Left lung (tissue), 10 donors: ENCODE measurements around the gene TTC33. TPM values are rescaled to one million over a fixed set of nuclear protein-coding genes. Genes with fewer than 3 reads are reported as not detected.

Experiments
- ATAC-seq: fragments of 200-7000 bp; cut with Tn5 transposase; one replicate; pipeline ENCODE4 v1.9.1; 2020; ENCODE audit warnings: moderate library complexity
- DNase-seq, 4 donors: peaks; one replicate each; pipeline ENCODE4 v3.0.0-alpha.2; 2013 to 2020
- H3K27ac ChIP-seq, 2 donors: fragments of 200-600 bp; sonication (generic) in 1 of 2; one replicate each; pipeline versions ENCODE4 v1.5.0 to v1.8.0; 2020 to 2021
- H3K27me3 ChIP-seq, 2 donors: fragments of 200-600 bp; sonication (generic) in 1 of 2; one replicate each; pipeline versions ENCODE4 v1.5.0 to v1.8.0; 2020 to 2021
- H3K36me3 ChIP-seq, 2 donors: fragments of 200-600 bp; sonication (generic) in 1 of 2; one replicate each; pipeline versions ENCODE4 v1.5.0 to v1.8.0; 2020 to 2021
- H3K4me1 ChIP-seq, 2 donors: fragments of 200-600 bp; one replicate each; pipeline ENCODE4 v1.8.0; 2021
- H3K4me3 ChIP-seq, 2 donors: fragments of 200-600 bp; sonication (generic) in 1 of 2; one replicate each; pipeline versions ENCODE4 v1.5.0 to v1.8.0; 2020 to 2021; ENCODE audit warnings: mild to moderate bottlenecking in 1 of 2
- H3K9me3 ChIP-seq, 2 donors: fragments of 200-600 bp; sonication (generic) in 1 of 2; one replicate each; pipeline versions ENCODE4 v1.5.0 to v1.8.0; 2020 to 2021
- CTCF ChIP-seq, 2 donors: fragments of 200-600 bp; sonication (generic) in 1 of 2; IDR thresholded peaks; one replicate each; pipeline versions ENCODE4 v1.5.0 to v1.8.0; 2021; ENCODE audit warnings: antibody characterized with exemption in 2 of 2
- intact Hi-C, 2 donors: fragments of 100-400 bp; cut with DNase I; formaldehyde crosslinking; loops; one replicate each; pipeline versions ENCODE4 v1.11.2 to v1.14.2; 2022
- polyA plus RNA-seq, 6 donors: library from polyadenylated mRNA; unstranded; fragments of 120-200 nt; gene quantifications; one replicate each; pipeline ENCODE4 v1.2.1, GENCODE V29; 2013; ENCODE audit not compliant: insufficient read length in 6 of 6
- total RNA-seq, 2 donors: library from RNA; stranded (reverse); fragmentation: NEBNext Ultra II Directional; extraction: Animal tissue kit (Norgen Biotek cat#: 25700); gene quantifications; one replicate each; pipeline ENCODE4 v1.2.1, GENCODE V29; 2021
- donor health status: DM: no; HTN: yes; CAD: no.
- donor health status: DM: no; HTN: no; CAD: no.

The TTC33 gene
- total and polyA plus RNA-seq, 8 donors = 11.1 to 41.0 (median 33.0) TPM

- no peaks in the 10 kb centered on the region for H3K27me3 ChIP-seq
- DNase-seq (no peak), ATAC-seq (no peak)
- H3K4me1 ChIP-seq = peaks cover 3 to 70% of the 10 kb centered on the region in 2 donors
- H3K36me3 ChIP-seq = peaks cover 0 to 48% of the 10 kb centered on the region in 2 donors
- no peak for TF ChIP-seq CTCF (IDR thresholded peaks at IDR 0.05)
- peak overlapping the region in 1 of 2 donors; percentile 24 for H3K27ac ChIP-seq
- H3K4me3 ChIP-seq = no peak overlapping the region
- intact Hi-C loops = loop anchor here in 1 of 2 donors (5.0 kb wide), 1 partner anchor 742 kb away; no protein-coding TSS in a partner anchor
- no peaks in the 10 kb centered on the region for H3K9me3 ChIP-seq
Observed at GRCh38 chr5:40688996-40689395, 66.8 kb downstream of the TTC33 start.

DNA sequence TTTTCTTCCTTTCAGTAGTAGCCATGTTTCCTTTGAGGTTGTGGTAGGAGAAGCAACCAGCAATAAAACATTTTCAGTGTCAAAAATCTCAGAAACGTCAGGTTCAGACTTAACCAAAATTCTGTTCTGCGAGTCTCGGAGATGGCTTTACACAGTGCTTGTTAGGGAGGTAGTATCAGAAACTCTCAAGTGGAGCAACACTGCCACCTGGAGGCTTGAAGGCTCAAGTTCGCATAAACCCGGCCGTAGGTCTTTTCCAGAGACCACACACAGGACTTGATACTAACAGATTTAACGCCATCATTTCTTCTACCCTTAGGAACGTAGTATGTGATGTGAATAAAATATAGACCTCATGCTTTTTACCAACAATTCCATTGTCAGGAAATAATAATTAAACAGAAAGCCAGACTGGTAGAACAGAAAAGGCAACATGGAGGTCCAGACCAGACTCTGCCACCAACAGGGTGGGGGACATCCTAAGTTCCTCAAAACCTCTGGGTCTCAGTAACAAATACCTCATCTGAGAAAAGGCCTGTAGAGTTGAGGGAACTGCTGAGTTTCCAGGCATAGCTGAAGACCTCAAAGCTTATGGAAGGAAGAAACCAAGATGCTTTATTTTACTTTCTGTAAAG lies 67.5 kb downstream of the TTC33 start:
- Histone ChIP-seq H3K27ac (no peak overlapping the region), H3K9me3 (no peaks in the 10 kb centered on the region), H3K4me3 (peak overlapping the region in 1 of 2 donors; percentile 78), H3K4me1 (peaks cover 3 to 76% of the 10 kb centered on the region in 2 donors), H3K36me3 (peaks cover 0 to 40% of the 10 kb centered on the region in 2 donors), H3K27me3 (no peaks in the 10 kb centered on the region)
- peak; percentile 41 to 91 (median 80) for DNase-seq
- ATAC-seq = peak; percentile 96
- peak; percentile 67 to 89 for TF ChIP-seq CTCF (IDR thresholded peaks at IDR 0.05)
- intact Hi-C loops = loop anchor here in 1 of 2 donors (5.0 kb wide), 1 partner anchor 741 kb away; no protein-coding TSS in a partner anchor

DNA sequence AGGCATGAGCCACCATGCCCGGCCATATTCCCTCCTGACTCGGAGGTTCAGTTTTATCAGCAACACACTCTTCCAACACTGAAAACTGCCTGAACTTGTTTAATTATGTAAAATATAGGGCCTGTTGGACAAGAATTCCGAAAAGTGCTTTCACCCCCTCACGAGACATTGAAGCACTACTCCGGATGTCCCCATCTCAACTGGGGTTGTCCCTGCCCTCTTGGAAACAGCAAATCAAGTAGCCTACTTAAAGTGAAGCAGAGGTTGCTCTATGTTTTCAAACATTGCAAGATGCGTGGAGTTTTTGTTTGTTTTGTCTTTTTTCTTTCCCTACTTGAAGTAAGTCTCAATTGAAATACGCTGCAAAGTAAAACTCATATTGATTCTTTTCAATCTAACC lies 68.4 kb downstream of the TTC33 start:
- Histone ChIP-seq H3K9me3 (no peaks in the 10 kb centered on the region), H3K27ac (peak overlapping the region in 1 of 2 donors; percentile 33), H3K27me3 (peaks cover 0 to under 1% of the 10 kb centered on the region in 2 donors), H3K36me3 (peaks cover 0 to 31% of the 10 kb centered on the region in 2 donors), H3K4me3 (peak overlapping the region in 1 of 2 donors; percentile 78), H3K4me1 (peaks cover 3 to 84% of the 10 kb centered on the region in 2 donors)
- no peak for TF ChIP-seq CTCF (IDR thresholded peaks at IDR 0.05)
- DNase-seq = no peak
- no peak for ATAC-seq
- intact Hi-C loops = loop anchor here in 1 of 2 donors (5.0 kb wide), 1 partner anchor 740 kb away; no protein-coding TSS in a partner anchor

DNA sequence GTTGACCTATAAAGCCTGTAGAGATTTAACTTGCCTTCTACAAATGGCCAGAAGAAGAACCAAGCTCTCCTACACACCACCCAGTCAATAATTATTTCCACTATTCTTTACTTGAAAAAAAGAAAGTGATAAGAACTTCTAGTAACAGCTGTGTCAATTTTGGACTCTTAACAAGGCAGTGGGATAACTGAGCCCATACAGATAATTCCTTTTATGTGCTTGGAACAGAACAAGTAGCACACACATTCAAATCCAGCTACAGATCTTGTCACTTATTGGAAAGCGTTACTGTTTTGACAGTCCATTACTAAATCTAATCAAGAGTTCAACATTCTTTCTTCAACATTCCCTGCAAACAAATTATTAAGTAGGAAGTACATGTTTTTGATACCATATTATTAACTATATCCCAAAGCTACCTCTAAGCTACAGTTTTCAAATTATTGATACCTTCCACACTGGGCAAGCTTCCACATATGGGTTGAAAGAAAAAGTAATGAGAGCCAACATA lies 69.7 kb downstream of the TTC33 start:
- H3K27ac ChIP-seq = peak overlapping the region in 1 of 2 donors; percentile 43
- no peak for TF ChIP-seq CTCF (IDR thresholded peaks at IDR 0.05)
- peak overlapping the region in 1 of 2 donors; percentile 78 for H3K4me3 ChIP-seq
- H3K36me3 ChIP-seq = peaks cover 0 to 27% of the 10 kb centered on the region in 2 donors
- DNase-seq = peak in 1 of 4 donors; percentile 55
- H3K27me3 ChIP-seq = peaks cover 6 to 13% of the 10 kb centered on the region in 2 donors
- H3K4me1 ChIP-seq = peaks cover 3 to 82% of the 10 kb centered on the region in 2 donors
- no peaks in the 10 kb centered on the region for H3K9me3 ChIP-seq
- ATAC-seq = no peak
- intact Hi-C loops = loop anchor here in 1 of 2 donors (5.0 kb wide), 1 partner anchor 739 kb away; no protein-coding TSS in a partner anchor

DNA sequence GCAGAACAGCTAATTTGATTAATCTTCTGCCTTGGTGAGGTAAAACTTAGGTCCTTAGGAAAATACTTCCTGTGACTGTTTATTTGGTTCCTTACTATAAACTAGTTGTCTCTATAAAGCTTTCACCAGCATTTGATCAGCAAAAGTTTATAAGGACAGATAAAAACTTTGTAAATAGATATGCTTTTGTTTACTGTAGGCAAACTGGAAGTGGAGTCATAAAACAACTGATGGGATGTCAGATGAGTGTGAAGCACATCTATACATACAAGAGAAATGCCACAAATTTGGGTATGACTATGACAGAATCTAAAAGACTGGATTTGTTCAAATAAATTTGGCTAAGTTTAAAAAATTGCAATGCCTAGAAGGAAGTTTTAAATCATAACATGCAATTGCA lies 70.6 kb downstream of the TTC33 start:
- ATAC-seq = no peak
- no peak for TF ChIP-seq CTCF (IDR thresholded peaks at IDR 0.05)
- DNase-seq = no peak
- Histone ChIP-seq H3K27ac (no peak overlapping the region), H3K36me3 (peaks cover 0 to 20% of the 10 kb centered on the region in 2 donors), H3K9me3 (no peaks in the 10 kb centered on the region), H3K27me3 (peaks cover 8 to 22% of the 10 kb centered on the region in 2 donors), H3K4me3 (peak overlapping the region in 1 of 2 donors; percentile 78), H3K4me1 (peaks cover 7 to 75% of the 10 kb centered on the region in 2 donors)
- intact Hi-C loops = loop anchor here in 1 of 2 donors (5.0 kb wide), 1 partner anchor 738 kb away; no protein-coding TSS in a partner anchor
